KMS-11 (cell line): ENCODE data around the gene GJD2.

Experiments used
- H2AFZ ChIP-seq: fragments of 200-600 bp; sonication (generic); 2 replicates; pipeline ENCODE4 v1.6.1; 2016; ENCODE audit warnings: antibody characterized with exemption, mixed run types, low read depth
- H3K27ac ChIP-seq: fragments of 200-600 bp; sonication (generic); 2 replicates; pipeline ENCODE4 v1.6.1; 2016; ENCODE audit warnings: mild to moderate bottlenecking, mixed run types
- H3K27me3 ChIP-seq: fragments of 200-600 bp; sonication (generic); 2 replicates; pipeline ENCODE4 v1.6.1; 2017; ENCODE audit warnings: mild to moderate bottlenecking, low read depth, mixed run types, moderate library complexity; ENCODE audit not compliant: insufficient read depth
- H3K36me3 ChIP-seq: fragments of 200-600 bp; sonication (generic); 2 replicates; pipeline ENCODE4 v1.6.1; 2017; ENCODE audit warnings: mild to moderate bottlenecking, mixed run types; ENCODE audit not compliant: insufficient read depth
- H3K4me1 ChIP-seq: fragments of 200-600 bp; sonication (generic); 2 replicates; pipeline ENCODE4 v1.6.1; 2016; ENCODE audit warnings: mild to moderate bottlenecking, low read depth, mixed run types; ENCODE audit not compliant: poor library complexity, severe bottlenecking
- H3K4me2 ChIP-seq: fragments of 200-600 bp; sonication (generic); 2 replicates; pipeline ENCODE4 v1.7.0; 2016; ENCODE audit warnings: mild to moderate bottlenecking, mixed run types
- H3K4me3 ChIP-seq: fragments of 200-600 bp; sonication (generic); IDR thresholded peaks from 2 replicates; pipeline ENCODE4 v1.6.1; 2017; ENCODE audit warnings: low read depth, low read length, mixed read lengths; ENCODE audit not compliant: insufficient read depth
- H3K79me2 ChIP-seq: fragments of 200-600 bp; sonication (generic); 2 replicates; pipeline ENCODE4 v1.6.1; 2016; ENCODE audit warnings: low read depth, mixed run types; ENCODE audit not compliant: insufficient read depth
- H3K9ac ChIP-seq: fragments of 200-600 bp; sonication (generic); 2 replicates; pipeline ENCODE4 v1.6.1; 2016; ENCODE audit warnings: mild to moderate bottlenecking, mixed run types
- H4K20me1 ChIP-seq: fragments of 200-600 bp; sonication (generic); 2 replicates; pipeline ENCODE4 v1.6.1; 2016; ENCODE audit warnings: mild to moderate bottlenecking, mixed run types; ENCODE audit not compliant: insufficient read depth
- CTCF ChIP-seq: fragments of 200-600 bp; sonication (generic); conservative IDR thresholded peaks from 2 replicates; pipeline ENCODE4 v1.6.1; 2017; ENCODE audit warnings: low read depth, mild to moderate bottlenecking, antibody characterized with exemption, low read length, moderate library complexity, mixed read lengths

Gene GJD2

GRCh38 chr15:34799149-34800101 lies 44.6 kb upstream of the GJD2 start:
- H3K4me2 ChIP-seq: no peak overlapping the region
- no peaks in the 10 kb centered on the region for H3K4me1 ChIP-seq
- H3K79me2 ChIP-seq: no peaks in the 10 kb centered on the region
- no peaks in the 10 kb centered on the region for H3K27me3 ChIP-seq
- no peak overlapping the region for H2AFZ ChIP-seq
- H3K36me3 ChIP-seq: no peaks in the 10 kb centered on the region
- no peak overlapping the region for H3K9ac ChIP-seq
- no peak for TF ChIP-seq CTCF
- no peak overlapping the region for H3K4me3 ChIP-seq
- no peaks in the 10 kb centered on the region for H4K20me1 ChIP-seq
- no peak overlapping the region for H3K27ac ChIP-seq

GRCh38 chr15:34796847-34797435 lies 42.1 kb upstream of the GJD2 start:
- no peak for TF ChIP-seq CTCF
- H3K4me1 ChIP-seq: no peaks in the 10 kb centered on the region
- no peak overlapping the region for H2AFZ ChIP-seq
- H3K4me2 ChIP-seq: no peak overlapping the region
- H3K79me2 ChIP-seq: no peaks in the 10 kb centered on the region
- H3K27me3 ChIP-seq: no peaks in the 10 kb centered on the region
- no peak overlapping the region for H3K27ac ChIP-seq
- H3K36me3 ChIP-seq: no peaks in the 10 kb centered on the region
- H3K4me3 ChIP-seq: no peak overlapping the region
- no peak overlapping the region for H3K9ac ChIP-seq
- H4K20me1 ChIP-seq: no peaks in the 10 kb centered on the region

GRCh38 chr15:34795267-34796081 lies 40.7 kb upstream of the GJD2 start, which contains the start of gene ACTC1:
TSS of gene ACTC1 (minus strand) at chr15:34795549. CDS start at chr15:34794808, 741 bp downstream.
- Histone ChIP-seq H3K9ac (no peak within 1 kb of the TSS), H3K36me3 (no peaks in the 10 kb centered on the region), H3K4me1 (no peaks in the 10 kb centered on the region), H3K4me2 (no peak within 1 kb of the TSS), H3K79me2 (no peaks in the 10 kb centered on the region), H3K27ac (no peak within 1 kb of the TSS), H4K20me1 (no peaks in the 10 kb centered on the region), H3K27me3 (no peaks in the 10 kb centered on the region), H2AFZ (no peak within 1 kb of the TSS), H3K4me3 (no peak within 1 kb of the TSS)
- TF ChIP-seq CTCF: no peak

GRCh38 chr15:34794590-34795206 lies 39.9 kb upstream of the GJD2 start:
- H3K4me3 ChIP-seq: no peak overlapping the region
- no peak overlapping the region for H3K4me2 ChIP-seq
- H3K27me3 ChIP-seq: no peaks in the 10 kb centered on the region
- no peak for TF ChIP-seq CTCF
- H3K27ac ChIP-seq: no peak overlapping the region
- H3K4me1 ChIP-seq: no peaks in the 10 kb centered on the region
- no peaks in the 10 kb centered on the region for H3K79me2 ChIP-seq
- H4K20me1 ChIP-seq: no peaks in the 10 kb centered on the region
- H3K9ac ChIP-seq: no peak overlapping the region
- no peaks in the 10 kb centered on the region for H3K36me3 ChIP-seq
- no peak overlapping the region for H2AFZ ChIP-seq
